ENCODE results near the gene LIX1. TPM values are rescaled to one million over a fixed set of nuclear protein-coding genes. Genes with fewer than 3 reads are reported as not detected.
"Not testable (repeated sequence)": the region's sequence is repeated elsewhere in the genome, so short reads cannot be mapped to it uniquely, and the experiment has no call there.

The LIX1 gene
- total RNA-seq, 1 donor, result not detected

- TF ChIP-seq, protein P1, sequence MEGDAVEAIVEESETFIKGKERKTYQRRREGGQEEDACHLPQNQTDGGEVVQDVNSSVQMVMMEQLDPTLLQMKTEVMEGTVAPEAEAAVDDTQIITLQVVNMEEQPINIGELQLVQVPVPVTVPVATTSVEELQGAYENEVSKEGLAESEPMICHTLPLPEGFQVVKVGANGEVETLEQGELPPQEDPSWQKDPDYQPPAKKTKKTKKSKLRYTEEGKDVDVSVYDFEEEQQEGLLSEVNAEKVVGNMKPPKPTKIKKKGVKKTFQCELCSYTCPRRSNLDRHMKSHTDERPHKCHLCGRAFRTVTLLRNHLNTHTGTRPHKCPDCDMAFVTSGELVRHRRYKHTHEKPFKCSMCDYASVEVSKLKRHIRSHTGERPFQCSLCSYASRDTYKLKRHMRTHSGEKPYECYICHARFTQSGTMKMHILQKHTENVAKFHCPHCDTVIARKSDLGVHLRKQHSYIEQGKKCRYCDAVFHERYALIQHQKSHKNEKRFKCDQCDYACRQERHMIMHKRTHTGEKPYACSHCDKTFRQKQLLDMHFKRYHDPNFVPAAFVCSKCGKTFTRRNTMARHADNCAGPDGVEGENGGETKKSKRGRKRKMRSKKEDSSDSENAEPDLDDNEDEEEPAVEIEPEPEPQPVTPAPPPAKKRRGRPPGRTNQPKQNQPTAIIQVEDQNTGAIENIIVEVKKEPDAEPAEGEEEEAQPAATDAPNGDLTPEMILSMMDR (IDR thresholded peaks at IDR 0.05; ENCODE audit: insufficient read depth, low read length), result no peak
- H3K4me3 ChIP-seq (ENCODE audit: low read depth, low read length), result no peak overlapping the region
- no peak for DNase-seq (ENCODE audit: low read depth)
Observed at GRCh38 chr5:97148288-97148687, 5.9 kb upstream of the LIX1 start.

DNA sequence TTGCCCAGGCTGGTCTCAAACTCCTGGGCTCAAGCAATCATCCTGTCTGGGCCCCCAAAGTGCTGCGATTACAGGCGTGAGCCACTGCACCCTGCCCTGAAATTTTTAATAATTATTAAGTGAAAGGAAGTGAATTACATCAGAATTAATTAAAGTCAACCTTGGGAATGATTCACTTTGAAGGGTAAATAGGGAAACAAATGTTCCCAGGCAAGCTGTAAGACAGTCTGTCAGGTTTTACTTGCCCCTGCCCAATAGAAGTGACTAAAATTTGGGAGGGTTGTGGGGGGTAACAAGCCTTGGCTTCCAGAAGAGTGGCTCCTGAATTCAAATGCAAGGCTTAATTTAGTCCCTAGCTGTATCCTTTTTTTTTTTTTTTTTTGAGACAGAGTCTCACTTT is 1.3 kb upstream of the LIX1 start:
- no peak for DNase-seq (ENCODE audit: low read depth)
- TF ChIP-seq, protein P1 (IDR thresholded peaks at IDR 0.05; ENCODE audit: insufficient read depth, low read length), result no peak
- H3K4me3 ChIP-seq (ENCODE audit: low read depth, low read length), result no peak overlapping the region

DNA sequence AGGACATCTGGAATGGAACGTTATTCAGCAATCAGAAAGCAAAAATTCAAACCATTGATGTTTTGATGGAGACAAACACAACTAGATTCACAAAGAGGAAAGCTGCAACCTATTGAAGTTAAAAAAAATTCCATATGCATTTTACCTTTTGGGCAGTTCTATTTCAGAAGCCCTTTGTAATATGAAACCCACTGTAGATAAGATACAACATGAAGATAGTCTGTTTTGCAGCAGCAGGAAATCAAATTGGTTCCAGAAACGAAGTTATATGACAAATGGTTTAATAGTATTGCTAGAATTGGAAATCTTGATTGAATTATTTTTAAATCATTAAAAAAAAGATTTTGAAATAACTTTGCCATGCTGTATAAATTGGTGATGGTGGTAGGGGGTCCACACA is 872 bp downstream of the LIX1 start:
- DNase-seq (ENCODE audit: low read depth), result no peak
- TF ChIP-seq, protein P1 (IDR thresholded peaks at IDR 0.05; ENCODE audit: insufficient read depth, low read length), result no peak
- H3K4me3 ChIP-seq (ENCODE audit: low read depth, low read length), result no peak overlapping the region

GRCh38 chr5:97141031-97141430 is 1.4 kb downstream of the LIX1 start:
- H3K4me3 ChIP-seq (ENCODE audit: low read depth, low read length), result no peak overlapping the region
- no peak for DNase-seq (ENCODE audit: low read depth)

GRCh38 chr5:97140250-97140649 is 2.2 kb downstream of the LIX1 start:
- not testable (repeated sequence) for DNase-seq (ENCODE audit: low read depth); H3K4me3 ChIP-seq (ENCODE audit: low read depth, low read length)

More at GRCh38 chr5:97141031-97141430, 1.4 kb downstream of the LIX1 start:
- TF ChIP-seq, protein P1 (IDR thresholded peaks at IDR 0.05; ENCODE audit: insufficient read depth, low read length), result no peak

DNA sequence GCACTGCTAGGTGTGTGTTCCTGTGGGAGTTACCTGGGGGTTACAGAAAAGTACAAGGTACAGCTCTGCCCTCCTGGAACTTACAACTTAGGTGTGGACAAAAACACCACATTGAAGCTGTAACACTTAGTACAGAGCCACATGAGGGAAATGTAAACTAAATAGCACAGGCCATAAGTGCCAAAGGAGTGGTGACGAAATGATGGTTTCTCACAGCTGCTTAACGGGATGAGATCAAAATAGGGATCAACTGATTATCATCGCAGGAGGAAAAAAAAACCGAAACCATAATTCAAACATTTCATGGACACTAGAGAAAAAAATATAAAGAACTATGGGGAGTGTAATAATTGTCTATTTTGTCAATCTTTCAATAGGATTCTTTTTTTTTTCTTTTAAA is 5.9 kb downstream of the LIX1 start:
- TF ChIP-seq, protein P1 (IDR thresholded peaks at IDR 0.05; ENCODE audit: insufficient read depth, low read length), result no peak

GRCh38 chr5:97135868-97136267 is 6.5 kb downstream of the LIX1 start:
- H3K4me3 ChIP-seq (ENCODE audit: low read depth, low read length), result no peak overlapping the region
- no peak for DNase-seq (ENCODE audit: low read depth)
- TF ChIP-seq, protein P1 (IDR thresholded peaks at IDR 0.05; ENCODE audit: insufficient read depth, low read length), result no peak

More for the DNA sequence above, 5.9 kb downstream of the LIX1 start:
- no peak for DNase-seq (ENCODE audit: low read depth)
- no peak overlapping the region for H3K4me3 ChIP-seq (ENCODE audit: low read depth, low read length)

All from fibroblast of the aortic adventitia (primary cell).